Left lung (tissue), 10 donors: ENCODE measurements around the gene HSPB9. TPM values are rescaled to one million over a fixed set of nuclear protein-coding genes. Genes with fewer than 3 reads are reported as not detected.
A peak's percentile ranks its signal among the peaks of the same experiment; 100 is the strongest.

Source experiments
- ATAC-seq: fragments of 200-7000 bp; cut with Tn5 transposase; one replicate; pipeline ENCODE4 v1.9.1; 2020; ENCODE audit warnings: moderate library complexity
- DNase-seq, 4 donors: peaks; one replicate each; pipeline ENCODE4 v3.0.0-alpha.2; 2013 to 2020
- H3K27ac ChIP-seq, 2 donors: fragments of 200-600 bp; sonication (generic) in 1 of 2; one replicate each; pipeline versions ENCODE4 v1.5.0 to v1.8.0; 2020 to 2021
- H3K27me3 ChIP-seq, 2 donors: fragments of 200-600 bp; sonication (generic) in 1 of 2; one replicate each; pipeline versions ENCODE4 v1.5.0 to v1.8.0; 2020 to 2021
- H3K36me3 ChIP-seq, 2 donors: fragments of 200-600 bp; sonication (generic) in 1 of 2; one replicate each; pipeline versions ENCODE4 v1.5.0 to v1.8.0; 2020 to 2021
- H3K4me1 ChIP-seq, 2 donors: fragments of 200-600 bp; one replicate each; pipeline ENCODE4 v1.8.0; 2021
- H3K4me3 ChIP-seq, 2 donors: fragments of 200-600 bp; sonication (generic) in 1 of 2; one replicate each; pipeline versions ENCODE4 v1.5.0 to v1.8.0; 2020 to 2021; ENCODE audit warnings: mild to moderate bottlenecking in 1 of 2
- H3K9me3 ChIP-seq, 2 donors: fragments of 200-600 bp; sonication (generic) in 1 of 2; one replicate each; pipeline versions ENCODE4 v1.5.0 to v1.8.0; 2020 to 2021
- intact Hi-C, 2 donors: fragments of 100-400 bp; cut with DNase I; formaldehyde crosslinking; loops; one replicate each; pipeline versions ENCODE4 v1.11.2 to v1.14.2; 2022
- polyA plus RNA-seq, 6 donors: library from polyadenylated mRNA; unstranded; fragments of 120-200 nt; gene quantifications; one replicate each; pipeline ENCODE4 v1.2.1, GENCODE V29; 2013; ENCODE audit not compliant: insufficient read length in 6 of 6
- total RNA-seq, 2 donors: library from RNA; stranded (reverse); fragmentation: NEBNext Ultra II Directional; extraction: Animal tissue kit (Norgen Biotek cat#: 25700); gene quantifications; one replicate each; pipeline ENCODE4 v1.2.1, GENCODE V29; 2021
- TF ChIP-seq, protein P1 (sequence below), 2 donors: fragments of 200-600 bp; sonication (generic) in 1 of 2; IDR thresholded peaks; one replicate each; pipeline versions ENCODE4 v1.5.0 to v1.8.0; 2021; ENCODE audit warnings: antibody characterized with exemption in 2 of 2
- donor health status: DM: no; HTN: yes; CAD: no.
- donor health status: DM: no; HTN: no; CAD: no.

HSPB9 gene
- total and polyA plus RNA-seq, 8 donors: 0.24 to 0.43 (median 0.36) TPM; not detected in 2

DNA sequence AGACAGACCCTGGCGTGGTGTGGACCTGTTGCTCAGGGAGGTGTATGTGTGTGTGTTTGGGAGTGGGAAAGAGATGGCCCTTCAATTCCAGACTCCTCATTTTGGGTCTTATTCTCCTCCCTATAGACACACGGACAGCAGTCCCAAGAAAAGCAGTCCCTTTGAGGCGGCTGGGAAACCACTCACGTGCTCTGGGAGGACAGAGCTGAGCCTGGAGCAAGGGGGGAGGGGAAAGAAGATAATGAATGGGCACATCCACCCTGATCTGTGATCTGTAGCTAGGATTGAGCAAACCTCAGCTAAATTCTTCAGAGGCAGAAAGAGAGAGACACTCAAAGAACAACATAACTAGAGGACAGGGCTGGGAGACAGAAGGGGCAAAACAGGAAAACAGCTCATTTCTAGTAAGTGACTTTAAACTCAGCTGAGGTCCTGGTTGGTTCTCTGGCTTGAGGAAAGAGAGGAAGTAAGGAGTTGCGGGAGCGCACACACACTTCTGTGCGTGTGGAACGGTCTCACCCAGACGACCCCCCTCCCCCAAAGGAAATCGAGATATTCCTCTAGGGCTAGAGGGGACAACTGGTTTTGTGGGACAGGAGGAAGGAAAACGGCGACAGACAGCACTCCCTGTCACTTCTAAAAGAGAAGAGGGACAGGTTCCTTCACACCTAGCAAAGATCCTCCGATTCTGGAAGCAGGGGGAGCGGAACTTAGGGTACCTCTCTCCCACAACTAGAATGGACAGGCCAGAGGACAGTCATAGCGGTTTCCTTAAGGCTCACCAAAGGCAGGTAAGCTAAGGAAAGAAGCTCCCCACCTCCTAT is 31.5 kb downstream of the HSPB9 start:
- intact Hi-C loops: no loop called here
- no peaks in the 10 kb centered on the region for H3K27me3 ChIP-seq
- no peaks in the 10 kb centered on the region for H3K9me3 ChIP-seq

DNA sequence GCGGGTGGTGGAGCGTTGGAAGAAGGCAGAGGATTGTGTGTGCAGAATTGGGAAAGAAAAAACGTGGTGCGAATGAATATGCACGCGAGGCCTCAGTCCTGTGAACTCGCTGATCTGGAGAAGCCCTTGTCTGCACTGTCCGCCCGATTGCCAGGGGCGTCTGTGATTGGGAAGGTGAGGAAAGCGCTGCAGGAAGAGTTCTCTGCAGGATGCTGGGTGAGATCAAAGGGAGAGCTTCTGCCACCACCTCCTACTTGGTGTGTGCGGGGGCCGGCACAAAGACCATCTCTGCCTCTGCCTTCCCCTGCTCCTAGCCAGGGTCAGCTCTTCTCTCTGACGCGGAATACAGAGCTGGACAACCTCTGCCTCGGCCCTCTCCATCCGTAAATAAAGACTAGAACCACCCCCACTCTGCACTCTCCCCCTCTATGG is 33.0 kb downstream of the HSPB9 start:
- Histone ChIP-seq H3K27ac (peak overlapping the region in 1 of 2 donors; percentile 90), H3K4me1 (peaks cover 9 to 40% of the 10 kb centered on the region in 2 donors), H3K36me3 (peaks cover 0 to 12% of the 10 kb centered on the region in 2 donors), H3K4me3 (peak overlapping the region; percentile 91 to 99), H3K27me3 (no peaks in the 10 kb centered on the region), H3K9me3 (no peaks in the 10 kb centered on the region)
- TF ChIP-seq, protein P1, sequence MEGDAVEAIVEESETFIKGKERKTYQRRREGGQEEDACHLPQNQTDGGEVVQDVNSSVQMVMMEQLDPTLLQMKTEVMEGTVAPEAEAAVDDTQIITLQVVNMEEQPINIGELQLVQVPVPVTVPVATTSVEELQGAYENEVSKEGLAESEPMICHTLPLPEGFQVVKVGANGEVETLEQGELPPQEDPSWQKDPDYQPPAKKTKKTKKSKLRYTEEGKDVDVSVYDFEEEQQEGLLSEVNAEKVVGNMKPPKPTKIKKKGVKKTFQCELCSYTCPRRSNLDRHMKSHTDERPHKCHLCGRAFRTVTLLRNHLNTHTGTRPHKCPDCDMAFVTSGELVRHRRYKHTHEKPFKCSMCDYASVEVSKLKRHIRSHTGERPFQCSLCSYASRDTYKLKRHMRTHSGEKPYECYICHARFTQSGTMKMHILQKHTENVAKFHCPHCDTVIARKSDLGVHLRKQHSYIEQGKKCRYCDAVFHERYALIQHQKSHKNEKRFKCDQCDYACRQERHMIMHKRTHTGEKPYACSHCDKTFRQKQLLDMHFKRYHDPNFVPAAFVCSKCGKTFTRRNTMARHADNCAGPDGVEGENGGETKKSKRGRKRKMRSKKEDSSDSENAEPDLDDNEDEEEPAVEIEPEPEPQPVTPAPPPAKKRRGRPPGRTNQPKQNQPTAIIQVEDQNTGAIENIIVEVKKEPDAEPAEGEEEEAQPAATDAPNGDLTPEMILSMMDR (IDR thresholded peaks at IDR 0.05): no peak
- intact Hi-C loops: no loop called here
- DNase-seq (no peak), ATAC-seq (no peak)

More for the DNA sequence above, 31.5 kb downstream of the HSPB9 start:
- Histone ChIP-seq H3K27ac (peak overlapping the region; percentile 50 to 90), H3K4me3 (peak overlapping the region; percentile 91 to 99), H3K36me3 (peaks cover 0 to 27% of the 10 kb centered on the region in 2 donors), H3K4me1 (peaks cover 9 to 53% of the 10 kb centered on the region in 2 donors)
- no peak for ATAC-seq
- DNase-seq: no peak
- TF ChIP-seq, protein P1 (IDR thresholded peaks at IDR 0.05): no peak

DNA sequence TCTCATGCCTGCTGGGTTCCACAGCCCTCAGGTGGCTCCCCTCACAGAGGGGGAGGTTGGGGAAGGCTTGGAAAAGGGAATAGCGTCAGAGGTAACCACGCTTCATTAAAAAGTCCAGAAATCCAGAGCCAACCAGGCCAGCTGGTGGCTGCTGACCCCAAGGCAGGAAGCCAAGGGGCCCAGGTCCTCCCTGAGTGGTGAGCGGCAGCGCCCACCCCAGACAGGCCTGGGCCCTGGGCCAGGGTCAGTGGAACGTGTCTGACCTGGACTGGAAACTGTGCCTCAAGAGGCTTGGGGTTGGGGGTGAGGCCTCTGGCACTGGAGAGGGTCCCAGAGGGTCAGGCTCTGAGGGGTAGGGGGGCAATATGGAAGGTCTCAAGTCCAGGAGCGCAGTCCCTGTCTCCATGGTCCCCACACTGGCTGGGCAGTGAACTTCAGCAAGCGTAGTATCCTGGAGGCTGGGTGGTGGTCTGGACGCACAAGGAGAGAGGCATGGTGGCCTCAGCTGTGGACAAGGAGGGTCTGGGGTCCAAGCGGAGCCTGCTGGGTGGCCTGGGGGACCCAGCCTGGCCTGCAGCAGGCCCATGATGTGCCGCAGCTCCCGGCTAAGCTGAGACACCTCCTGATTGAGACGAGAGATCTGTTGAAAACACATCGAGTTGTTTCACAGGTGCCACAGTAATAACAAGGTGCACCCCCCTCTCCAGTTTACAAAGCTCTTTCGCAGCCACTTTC is 37.4 kb downstream of the HSPB9 start:
- DNase-seq (no peak), ATAC-seq (no peak)
- Histone ChIP-seq H3K4me1 (peaks cover 0 to 25% of the 10 kb centered on the region in 2 donors), H3K36me3 (no peaks in the 10 kb centered on the region), H3K4me3 (no peak overlapping the region), H3K9me3 (no peaks in the 10 kb centered on the region), H3K27me3 (no peaks in the 10 kb centered on the region), H3K27ac (no peak overlapping the region)
- TF ChIP-seq, protein P1 (IDR thresholded peaks at IDR 0.05): no peak
- intact Hi-C loops: no loop called here

DNA sequence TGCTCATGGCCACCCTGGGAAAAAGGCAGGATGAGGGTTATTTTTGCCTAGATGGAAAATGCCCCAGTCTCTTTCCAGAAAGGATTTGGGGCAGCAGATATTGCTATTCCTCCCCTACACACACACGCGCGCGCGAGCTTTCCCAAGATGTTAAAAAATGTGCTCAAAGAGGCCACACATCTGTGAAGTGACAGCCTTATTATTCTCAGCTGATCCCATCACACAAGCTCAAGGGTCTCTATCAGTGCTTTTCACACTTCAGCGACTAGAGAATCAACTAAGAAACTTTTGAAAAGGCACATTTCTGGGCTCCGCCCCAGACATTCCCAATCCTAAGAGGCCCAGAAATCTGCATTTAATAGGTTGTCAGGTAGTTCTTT is 37.9 kb downstream of the HSPB9 start:
- TF ChIP-seq, protein P1 (IDR thresholded peaks at IDR 0.05): no peak

DNA sequence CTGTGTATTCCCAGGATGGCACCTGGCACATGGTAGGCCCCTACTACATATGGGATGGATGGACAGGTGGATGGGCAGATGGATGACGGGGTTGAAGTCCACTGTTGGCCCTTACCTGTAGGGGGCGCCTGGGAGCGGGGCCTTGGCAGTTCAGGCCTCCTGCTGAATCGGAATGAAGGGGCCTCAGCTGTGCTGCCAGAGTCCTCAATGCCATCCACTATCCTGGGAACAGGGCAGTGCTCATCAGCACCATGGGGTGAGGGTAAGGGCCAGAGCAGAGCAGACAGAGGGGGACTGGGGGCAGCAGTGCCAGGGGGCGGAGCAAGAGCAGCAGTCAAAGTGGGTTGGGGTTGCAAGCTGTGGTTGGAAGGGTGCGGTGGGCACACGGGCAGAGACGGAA is 40.5 kb downstream of the HSPB9 start:
- DNase-seq: no peak
- Histone ChIP-seq H3K4me3 (no peak overlapping the region), H3K27me3 (no peaks in the 10 kb centered on the region), H3K4me1 (peaks cover 0 to 21% of the 10 kb centered on the region in 2 donors), H3K36me3 (no peaks in the 10 kb centered on the region), H3K9me3 (no peaks in the 10 kb centered on the region), H3K27ac (no peak overlapping the region)
- peak; percentile 12 for ATAC-seq
- TF ChIP-seq, protein P1 (IDR thresholded peaks at IDR 0.05): peak in 1 of 2 donors; percentile 30
- intact Hi-C loops: no loop called here

More for the DNA sequence above, 37.9 kb downstream of the HSPB9 start:
- H3K36me3 ChIP-seq: no peaks in the 10 kb centered on the region
- peaks cover 0 to 21% of the 10 kb centered on the region in 2 donors for H3K4me1 ChIP-seq
- DNase-seq (no peak), ATAC-seq (no peak)
- intact Hi-C loops: no loop called here
- no peak overlapping the region for H3K4me3 ChIP-seq
- no peaks in the 10 kb centered on the region for H3K27me3 ChIP-seq
- no peak overlapping the region for H3K27ac ChIP-seq
- H3K9me3 ChIP-seq: no peaks in the 10 kb centered on the region
